CD4-positive, alpha-beta T cell (primary cell): ENCODE data around the gene MRM1. TPM values are rescaled to one million over a fixed set of nuclear protein-coding genes. Genes with fewer than 3 reads are reported as not detected.
A peak's percentile ranks its signal among the peaks of the same experiment; 100 is the strongest.

ENCODE experiments used
- ATAC-seq: fragments of 200-7000 bp; cut with Tn5 transposase; one replicate; pipeline ENCODE4 v1.10.0; 2022; ENCODE audit warnings: mild to moderate bottlenecking; ENCODE audit not compliant: poor library complexity
- CTCF ChIA-PET: fragments of 350-600 bp; sonication (Branson Sonifier 250); formaldehyde crosslinking; loops from one replicate; lab custom pipeline; 2021; ENCODE audit warnings: antibody characterized with exemption, inconsistent platforms; lab: Charles Lee
- POLR2A ChIA-PET: fragments of 350-600 bp; sonication (Branson Sonifier 250); formaldehyde crosslinking; loops from one replicate; lab custom pipeline; 2021; ENCODE audit warnings: antibody characterized with exemption, inconsistent platforms; lab: Charles Lee
- DNase-seq, 14 experiments: peaks; one replicate each; pipeline ENCODE4 v3.0.0-alpha.2; 2013 to 2020; ENCODE audit warnings: mixed read lengths in 2 of 14
- H3K27ac ChIP-seq, 2 donors: one replicate each; pipeline versions ENCODE4 v1.5.1 to v1.7.0; 2013; ENCODE audit warnings: low read length in 2 of 2, low read depth in 1 of 2, mild to moderate bottlenecking in 1 of 2
- H3K27me3 ChIP-seq, 2 experiments: 1 replicate in 1 of 2; 2 replicates in 1 of 2; pipeline versions ENCODE4 v1.6.1 to v1.7.0; 2013; ENCODE audit warnings: low read length in 2 of 2, control low read depth in 1 of 2, mild to moderate bottlenecking in 1 of 2, moderate library complexity in 1 of 2; ENCODE audit not compliant: insufficient read depth in 2 of 2, control insufficient read depth in 1 of 2
- H3K36me3 ChIP-seq: one replicate; pipeline ENCODE4 v1.6.1; 2013; ENCODE audit warnings: low read length, control low read depth; ENCODE audit not compliant: insufficient read depth
- H3K4me1 ChIP-seq: one replicate; pipeline ENCODE4 v1.6.1; 2013; ENCODE audit warnings: low read length, control low read depth; ENCODE audit not compliant: insufficient read depth
- H3K4me3 ChIP-seq: one replicate; pipeline ENCODE4 v1.5.1; 2013; ENCODE audit warnings: mild to moderate bottlenecking, low read length, moderate library complexity
- H3K9me3 ChIP-seq, 2 experiments: 1 replicate in 1 of 2; 2 replicates in 1 of 2; pipeline versions ENCODE4 v1.6.1 to v1.7.0; 2013; ENCODE audit warnings: low read length in 2 of 2, mild to moderate bottlenecking in 2 of 2, control low read depth in 1 of 2, moderate library complexity in 1 of 2; ENCODE audit not compliant: control insufficient read depth in 1 of 2, insufficient read depth in 1 of 2
- H3K27ac Mint-ChIP-seq: one replicate; pipeline ENCODE4 v1.8.0; 2020; ENCODE audit warnings: mixed read lengths
- H3K27me3 Mint-ChIP-seq: one replicate; pipeline ENCODE4 v1.8.0; 2021; ENCODE audit warnings: mixed read lengths
- H3K36me3 Mint-ChIP-seq: one replicate; pipeline ENCODE4 v1.8.0; 2021; ENCODE audit warnings: low read depth, mixed read lengths
- H3K4me1 Mint-ChIP-seq: one replicate; pipeline ENCODE4 v1.8.0; 2021; ENCODE audit warnings: low read depth, mixed read lengths
- H3K4me3 Mint-ChIP-seq: one replicate; pipeline ENCODE4 v1.8.0; 2020; ENCODE audit warnings: mild to moderate bottlenecking, mixed read lengths
- H3K9me3 Mint-ChIP-seq: one replicate; pipeline ENCODE4 v1.8.0; 2020; ENCODE audit warnings: mixed read lengths
- intact Hi-C, 2 experiments: fragments of 100-400 bp; cut with DNase I in 1 of 2; cut with micrococcal nuclease in 1 of 2; formaldehyde crosslinking; loops; one replicate each; pipeline versions ENCODE4 v1.15.1 to v1.9.0; 2023 to 2025; cut with DNase I, micrococcal nuclease
- total RNA-seq, 174 experiments: library from RNA in 2 of 174; stranded (reverse) in 2 of 174; gene quantifications; one replicate each; pipeline ENCODE4 v1.2.3 and lab custom pipeline; 2021 to 2026
- TF ChIP-seq, protein P1 (sequence below): fragments of 200-600 bp; IDR thresholded peaks from one replicate; pipeline ENCODE4 v1.8.0; 2022; ENCODE audit warnings: antibody characterized with exemption, mild to moderate bottlenecking

MRM1 gene
- total RNA-seq, 2 experiments from 2014 or later = 0.81 to 1.1 TPM

DNA sequence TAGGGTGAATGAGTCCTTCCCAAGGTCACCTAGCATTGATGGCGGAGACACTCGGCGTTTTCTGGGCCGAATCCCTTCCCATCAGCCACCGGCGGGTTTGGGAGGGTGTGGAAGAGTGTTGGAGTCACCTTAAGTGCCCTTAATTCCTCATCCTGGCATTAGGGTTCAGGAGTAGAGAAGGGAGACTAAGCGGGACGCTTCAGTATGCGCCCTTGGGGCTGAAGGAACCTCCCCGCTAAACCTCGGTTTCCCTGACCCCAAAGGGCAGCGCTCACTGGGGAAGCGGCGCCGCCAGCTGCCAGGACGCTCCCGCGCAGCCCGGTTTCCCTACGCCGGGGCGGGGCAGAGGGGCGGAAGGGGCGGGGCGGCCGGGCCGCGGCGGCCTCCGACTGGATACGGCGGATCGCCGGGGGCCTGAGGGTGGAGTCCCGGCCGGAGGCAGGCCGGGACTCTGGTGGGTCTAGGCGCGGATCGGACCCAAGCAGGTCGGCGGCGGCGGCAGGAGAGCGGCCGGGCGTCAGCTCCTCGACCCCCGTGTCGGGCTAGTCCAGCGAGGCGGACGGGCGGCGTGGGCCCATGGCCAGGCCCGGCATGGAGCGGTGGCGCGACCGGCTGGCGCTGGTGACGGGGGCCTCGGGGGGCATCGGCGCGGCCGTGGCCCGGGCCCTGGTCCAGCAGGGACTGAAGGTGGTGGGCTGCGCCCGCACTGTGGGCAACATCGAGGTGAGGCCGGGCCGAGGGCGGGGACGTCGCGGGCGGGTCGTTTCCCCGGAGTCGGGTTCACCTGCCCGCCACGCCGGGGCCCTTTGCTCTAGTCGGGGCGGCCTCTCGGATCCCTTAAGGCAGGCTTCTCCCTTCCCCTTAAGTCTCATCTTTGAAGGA, 9.7 kb upstream of the MRM1 start, which contains the start of gene DHRS11:
TSS of gene DHRS11 (plus strand) at position 446 of the 882 bp plus-strand sequence. CDS start at position 577, 131 bp downstream.
- H3K36me3 ChIP-seq = peaks cover 27% of the 10 kb centered on the region
- DNase-seq = peak; percentile 48 to 83 (median 72)
- H3K4me3 ChIP-seq = peak within 1 kb of the TSS; percentile 61
- Mint-ChIP-seq H3K27me3 (no peaks in the 10 kb centered on the region), H3K36me3 (peaks cover 42% of the 10 kb centered on the region), H3K9me3 (no peaks in the 10 kb centered on the region), H3K4me1 (peaks cover 28% of the 10 kb centered on the region), H3K27ac (peak within 1 kb of the TSS; percentile 67), H3K4me3 (peak within 1 kb of the TSS; percentile 87)
- H3K4me1 ChIP-seq = peaks cover 18% of the 10 kb centered on the region
- no peaks in the 10 kb centered on the region for H3K27me3 ChIP-seq
- ATAC-seq = peak; percentile 88
- POLR2A ChIA-PET = interaction anchor here (0.9 to 2.7 kb wide), 3 partner anchors 10 to 56 kb away, joined by 3 to 28 read pairs (median 4); partner anchors contain the start of gene MRM1
- intact Hi-C loops = loop anchor here (2.0 to 5.0 kb wide), 4 partner anchors 44 to 104 kb away; partner anchors contain the start of genes GGNBP2 (in 1 of the 2), MYO19 (in 1 of the 2), PIGW (in 1 of the 2) and ZNHIT3 (in 1 of the 2)
- TF ChIP-seq, protein P1, sequence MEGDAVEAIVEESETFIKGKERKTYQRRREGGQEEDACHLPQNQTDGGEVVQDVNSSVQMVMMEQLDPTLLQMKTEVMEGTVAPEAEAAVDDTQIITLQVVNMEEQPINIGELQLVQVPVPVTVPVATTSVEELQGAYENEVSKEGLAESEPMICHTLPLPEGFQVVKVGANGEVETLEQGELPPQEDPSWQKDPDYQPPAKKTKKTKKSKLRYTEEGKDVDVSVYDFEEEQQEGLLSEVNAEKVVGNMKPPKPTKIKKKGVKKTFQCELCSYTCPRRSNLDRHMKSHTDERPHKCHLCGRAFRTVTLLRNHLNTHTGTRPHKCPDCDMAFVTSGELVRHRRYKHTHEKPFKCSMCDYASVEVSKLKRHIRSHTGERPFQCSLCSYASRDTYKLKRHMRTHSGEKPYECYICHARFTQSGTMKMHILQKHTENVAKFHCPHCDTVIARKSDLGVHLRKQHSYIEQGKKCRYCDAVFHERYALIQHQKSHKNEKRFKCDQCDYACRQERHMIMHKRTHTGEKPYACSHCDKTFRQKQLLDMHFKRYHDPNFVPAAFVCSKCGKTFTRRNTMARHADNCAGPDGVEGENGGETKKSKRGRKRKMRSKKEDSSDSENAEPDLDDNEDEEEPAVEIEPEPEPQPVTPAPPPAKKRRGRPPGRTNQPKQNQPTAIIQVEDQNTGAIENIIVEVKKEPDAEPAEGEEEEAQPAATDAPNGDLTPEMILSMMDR = no peak
- no peaks in the 10 kb centered on the region for H3K9me3 ChIP-seq
- CTCF ChIA-PET = no interaction called here
- peak within 1 kb of the TSS in 1 of 2 donors; percentile 30 for H3K27ac ChIP-seq

DNA sequence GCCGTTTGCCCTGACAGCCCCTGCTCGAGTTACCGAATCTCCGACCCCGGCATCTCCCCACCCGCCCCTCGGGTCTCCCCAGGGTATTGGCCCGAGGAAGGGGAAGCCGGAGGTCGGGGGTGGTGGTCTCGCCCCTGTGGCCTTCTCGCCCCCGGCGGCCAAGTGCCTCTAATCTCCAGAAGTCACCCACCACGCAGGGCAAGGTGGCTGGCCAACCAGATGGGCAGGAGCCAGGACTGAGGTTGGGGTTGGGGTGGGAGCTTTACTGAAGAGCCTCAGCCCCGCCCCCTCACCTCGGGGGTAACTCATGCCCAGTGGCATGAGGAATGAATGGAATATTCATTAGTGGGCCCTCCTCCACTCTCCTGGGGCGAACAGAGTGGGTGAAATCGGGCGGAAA, 9.1 kb upstream of the MRM1 start:
- Histone ChIP-seq H3K27me3 (no peaks in the 10 kb centered on the region), H3K36me3 (peaks cover 21% of the 10 kb centered on the region), H3K9me3 (no peaks in the 10 kb centered on the region), H3K4me3 (peak overlapping the region; percentile 61), H3K4me1 (peaks cover 18% of the 10 kb centered on the region), H3K27ac (no peak overlapping the region)
- ChIA-PET POLR2A (interaction anchor here (0.9 to 2.7 kb wide), 3 partner anchors 10 to 57 kb away, joined by 3 to 28 read pairs (median 4); partner anchors contain the start of gene MRM1), CTCF (no interaction called here)
- TF ChIP-seq, protein P1 = no peak
- DNase-seq = peak in 1 of 14 experiments; percentile 34
- H3K27ac Mint-ChIP-seq = peak overlapping the region; percentile 3
- peaks cover 36% of the 10 kb centered on the region for H3K36me3 Mint-ChIP-seq
- no peaks in the 10 kb centered on the region for H3K9me3 Mint-ChIP-seq
- peak overlapping the region; percentile 40 for H3K4me3 Mint-ChIP-seq
- intact Hi-C loops = loop anchor here (5.0 kb wide), 3 partner anchors 45 to 105 kb away; partner anchors contain the start of genes MYO19 (in 1 of the 2), PIGW (in 1 of the 2) and ZNHIT3 (in 1 of the 2)
- H3K27me3 Mint-ChIP-seq = no peaks in the 10 kb centered on the region
- no peak for ATAC-seq
- peaks cover 28% of the 10 kb centered on the region for H3K4me1 Mint-ChIP-seq

DNA sequence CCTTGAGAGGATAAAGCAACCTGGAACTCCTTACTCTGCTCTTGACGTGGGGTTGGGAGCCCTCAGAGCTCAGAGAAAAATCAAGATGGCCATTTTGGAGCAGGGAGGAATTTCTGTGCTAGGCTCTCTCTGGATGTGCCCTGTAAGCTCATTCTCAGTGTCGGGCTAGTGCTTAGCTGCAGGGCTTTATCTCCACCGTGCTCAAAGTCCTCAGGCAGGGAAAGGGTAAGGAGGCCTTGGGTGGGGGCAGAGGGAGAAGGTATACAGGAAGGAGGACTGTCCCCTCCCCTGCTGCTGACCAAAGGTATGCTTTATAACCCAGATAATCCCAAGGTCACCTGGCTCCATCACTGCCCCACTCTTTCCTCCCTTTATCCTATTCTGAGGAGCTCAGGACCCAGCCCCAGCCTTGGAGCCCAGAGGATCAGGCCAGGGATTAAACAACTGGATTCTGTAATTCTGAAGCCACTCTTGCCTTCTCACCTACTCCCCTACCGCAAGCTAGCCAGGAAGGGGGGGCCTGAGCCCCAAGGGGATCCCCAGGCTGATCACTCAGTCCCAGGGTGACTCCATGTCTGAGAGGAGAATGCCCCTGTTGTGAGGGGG, 8.6 kb upstream of the MRM1 start:
- DNase-seq = peak in 1 of 14 experiments; percentile 38
- CTCF ChIA-PET = interaction anchor here (1.2 kb wide), 1 partner anchor 46 kb away, joined by 3 read pairs; no protein-coding TSS in a partner anchor
- H3K36me3 Mint-ChIP-seq = peaks cover 31% of the 10 kb centered on the region
- no peaks in the 10 kb centered on the region for H3K27me3 Mint-ChIP-seq
- H3K4me1 ChIP-seq = peaks cover 18% of the 10 kb centered on the region
- peaks cover 28% of the 10 kb centered on the region for H3K4me1 Mint-ChIP-seq
- H3K9me3 ChIP-seq = no peaks in the 10 kb centered on the region
- H3K4me3 ChIP-seq = peak overlapping the region; percentile 61
- H3K27ac Mint-ChIP-seq = peak overlapping the region; percentile 3
- no peaks in the 10 kb centered on the region for H3K9me3 Mint-ChIP-seq
- ATAC-seq = no peak
- TF ChIP-seq, protein P1 = no peak
- H3K4me3 Mint-ChIP-seq = peak overlapping the region; percentile 40
- POLR2A ChIA-PET = interaction anchor here (0.9 to 2.7 kb wide), 4 partner anchors 9 to 57 kb away, joined by 3 to 28 read pairs (median 4); partner anchors contain the start of gene MRM1
- intact Hi-C loops = loop anchor here (5.0 kb wide), 3 partner anchors 46 to 106 kb away; partner anchors contain the start of genes MYO19 (in 1 of the 2), PIGW (in 1 of the 2) and ZNHIT3 (in 1 of the 2)
- H3K27ac ChIP-seq = no peak overlapping the region
- peaks cover 16% of the 10 kb centered on the region for H3K36me3 ChIP-seq
- no peaks in the 10 kb centered on the region for H3K27me3 ChIP-seq
